Loucy (cell line): ENCODE results near the gene NPHP4.

Experiments
- EZH2phosphoT487 ChIP-seq: fragments of 200-600 bp; IDR thresholded peaks from 2 replicates; pipeline ENCODE4 v1.6.1; 2018; ENCODE audit warnings: antibody characterized with exemption, mild to moderate bottlenecking, moderate library complexity, borderline replicate concordance
- TF ChIP-seq, protein P1 (sequence below): fragments of 200-600 bp; sonication (generic); conservative IDR thresholded peaks from 2 replicates; pipeline ENCODE4 v1.5.1; 2014; ENCODE audit warnings: mild to moderate bottlenecking, antibody characterized with exemption, low read length

DNA sequence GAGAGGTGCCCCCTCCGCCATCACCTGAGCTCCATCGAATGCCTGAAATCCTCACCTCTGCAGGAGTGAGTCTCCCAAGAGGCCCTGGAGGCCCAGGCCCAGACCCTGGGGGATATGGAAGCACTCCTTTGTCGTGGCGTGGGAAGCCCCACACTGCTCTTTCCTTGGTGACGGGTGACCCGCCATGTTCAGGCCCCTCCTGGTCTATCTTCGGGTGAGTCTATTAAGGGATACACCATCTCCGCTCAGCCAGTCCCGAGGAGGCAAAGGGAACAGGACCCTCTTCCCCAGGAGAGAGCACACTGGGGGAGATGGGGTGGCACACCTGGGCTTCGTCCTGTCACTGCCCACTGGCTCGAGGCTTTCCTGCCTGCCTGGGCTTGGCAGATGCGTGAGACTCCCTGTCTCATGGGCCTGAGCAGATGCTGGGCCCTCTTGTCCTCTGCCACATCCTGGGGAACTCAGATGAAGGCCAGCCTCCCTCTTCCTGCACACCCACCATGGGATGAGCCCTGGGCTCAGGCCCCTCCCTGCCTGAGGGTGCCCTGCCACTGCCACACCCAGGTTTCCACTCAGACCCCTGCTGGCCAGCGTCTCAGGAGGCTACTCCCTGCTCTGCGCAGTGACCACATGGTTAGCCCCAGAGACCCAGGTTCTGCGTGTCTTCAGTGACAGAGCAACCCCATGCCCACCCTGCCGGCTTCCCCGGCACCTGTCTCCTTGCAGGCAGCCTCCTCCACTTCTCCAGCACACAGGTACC, 3.8 kb upstream of the NPHP4 start:
- TF ChIP-seq, protein P1, sequence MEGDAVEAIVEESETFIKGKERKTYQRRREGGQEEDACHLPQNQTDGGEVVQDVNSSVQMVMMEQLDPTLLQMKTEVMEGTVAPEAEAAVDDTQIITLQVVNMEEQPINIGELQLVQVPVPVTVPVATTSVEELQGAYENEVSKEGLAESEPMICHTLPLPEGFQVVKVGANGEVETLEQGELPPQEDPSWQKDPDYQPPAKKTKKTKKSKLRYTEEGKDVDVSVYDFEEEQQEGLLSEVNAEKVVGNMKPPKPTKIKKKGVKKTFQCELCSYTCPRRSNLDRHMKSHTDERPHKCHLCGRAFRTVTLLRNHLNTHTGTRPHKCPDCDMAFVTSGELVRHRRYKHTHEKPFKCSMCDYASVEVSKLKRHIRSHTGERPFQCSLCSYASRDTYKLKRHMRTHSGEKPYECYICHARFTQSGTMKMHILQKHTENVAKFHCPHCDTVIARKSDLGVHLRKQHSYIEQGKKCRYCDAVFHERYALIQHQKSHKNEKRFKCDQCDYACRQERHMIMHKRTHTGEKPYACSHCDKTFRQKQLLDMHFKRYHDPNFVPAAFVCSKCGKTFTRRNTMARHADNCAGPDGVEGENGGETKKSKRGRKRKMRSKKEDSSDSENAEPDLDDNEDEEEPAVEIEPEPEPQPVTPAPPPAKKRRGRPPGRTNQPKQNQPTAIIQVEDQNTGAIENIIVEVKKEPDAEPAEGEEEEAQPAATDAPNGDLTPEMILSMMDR, result no peak
- TF ChIP-seq EZH2phosphoT487, result no peak
